Measurements from ENCODE around the gene KLHL40.

The KLHL40 gene

DNA sequence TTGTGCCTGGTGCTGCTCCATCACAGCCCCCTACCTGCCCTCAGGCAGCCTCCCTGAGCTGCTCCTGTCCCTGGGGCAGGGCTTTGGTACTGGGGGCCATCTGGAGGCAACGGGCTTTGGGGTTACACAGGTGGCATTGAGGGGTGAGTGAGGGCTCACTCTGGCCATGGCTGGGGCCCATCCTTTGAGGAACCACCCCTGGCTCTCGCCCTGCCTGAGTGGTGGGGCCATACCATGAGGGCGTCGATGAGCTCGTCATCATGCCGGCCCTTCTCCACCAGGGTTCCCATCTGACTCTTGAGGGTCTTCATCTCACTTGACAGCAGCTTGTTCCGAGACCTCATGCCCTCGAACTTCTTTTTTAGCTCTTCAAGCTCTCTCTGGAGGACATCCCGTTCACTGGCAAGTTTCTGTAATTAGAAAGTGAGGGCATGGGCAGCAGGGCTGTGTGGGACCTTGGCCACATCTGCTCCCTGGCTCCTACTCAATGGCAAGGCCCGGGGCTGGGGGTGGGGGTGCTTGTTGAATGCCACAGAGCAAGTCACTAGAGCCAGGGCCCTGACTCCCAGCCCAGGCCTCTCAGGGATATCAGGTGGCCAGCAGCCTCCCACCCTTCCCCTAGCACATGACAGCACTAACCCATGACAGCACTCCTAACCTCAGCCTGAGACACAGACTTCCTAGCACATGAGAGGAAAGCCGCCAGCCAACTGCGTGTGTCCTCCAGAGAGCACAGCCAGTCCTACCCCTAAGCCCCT is 54.2 kb downstream of the KLHL40 start:
- H3K9me3 ChIP-seq (ENCODE audit: control insufficient read depth, insufficient read depth, low read length): no peaks in the 10 kb centered on the region
- H3K9ac ChIP-seq (ENCODE audit: low read depth, low read length): no peak overlapping the region
- no peaks in the 10 kb centered on the region for H3K36me3 ChIP-seq (ENCODE audit: control insufficient read depth, insufficient read depth, low read length)
- no peaks in the 10 kb centered on the region for H3K27me3 ChIP-seq (ENCODE audit: control insufficient read depth, insufficient read depth, low read length)
- no peak overlapping the region for H3K4me3 ChIP-seq (ENCODE audit: low read depth, low read length)
- H3K4me1 ChIP-seq (ENCODE audit: control insufficient read depth, insufficient read depth, low read length): peaks cover 11% of the 10 kb centered on the region; the same call in 1 of the 2 replicates
- H3K27ac ChIP-seq (ENCODE audit: low read depth, low read length): no peak overlapping the region

GRCh38 chr3:42741796-42742195 is 56.5 kb downstream of the KLHL40 start:
- no peaks in the 10 kb centered on the region for H3K27me3 ChIP-seq (ENCODE audit: control insufficient read depth, insufficient read depth, low read length)
- H3K27ac ChIP-seq (ENCODE audit: low read depth, low read length): no peak overlapping the region
- no peak overlapping the region for H3K4me3 ChIP-seq (ENCODE audit: low read depth, low read length)
- H3K36me3 ChIP-seq (ENCODE audit: control insufficient read depth, insufficient read depth, low read length): no peaks in the 10 kb centered on the region
- H3K9me3 ChIP-seq (ENCODE audit: control insufficient read depth, insufficient read depth, low read length): no peaks in the 10 kb centered on the region
- no peak overlapping the region for H3K9ac ChIP-seq (ENCODE audit: low read depth, low read length)
- H3K4me1 ChIP-seq (ENCODE audit: control insufficient read depth, insufficient read depth, low read length): peaks cover 10% of the 10 kb centered on the region

Data from HUES48 (cell line).